Adrenal gland (tissue), 12 donors: ENCODE measurements around the gene SPTBN1. TPM values are rescaled to one million over a fixed set of nuclear protein-coding genes. Genes with fewer than 3 reads are reported as not detected.

Source experiments
- DNase-seq, 7 donors: peaks; one replicate each; pipeline ENCODE4 v3.0.0-alpha.2; 2019 to 2020
- H3K27ac ChIP-seq, 5 donors: fragments of 200-600 bp; sonication (generic) in 4 of 5; 1 replicate in 3 of 5; 2 replicates in 2 of 5; pipeline versions ENCODE4 v1.5.1 to v1.8.0; 2016 to 2020; ENCODE audit warnings: mild to moderate bottlenecking in 1 of 5
- H3K27me3 ChIP-seq: fragments of 200-600 bp; 2 replicates; pipeline ENCODE4 v1.8.0; 2021
- H3K36me3 ChIP-seq, 2 donors: fragments of 200-600 bp; replicated peaks in 1 of 2; 1 replicate in 1 of 2; 2 replicates in 1 of 2; pipeline versions ENCODE4 v1.5.1 to v1.8.0; 2018 to 2022
- H3K4me1 ChIP-seq, 2 donors: fragments of 200-600 bp; replicated peaks in 1 of 2; 1 replicate in 1 of 2; 2 replicates in 1 of 2; pipeline versions ENCODE4 v1.5.1 to v1.8.0; 2018 to 2021
- H3K4me3 ChIP-seq, 4 donors: fragments of 200-600 bp; sonication (generic) in 3 of 4; one replicate each; pipeline ENCODE4 v1.5.1; 2016 to 2018
- H3K9me3 ChIP-seq, 3 donors: fragments of 200-600 bp; sonication (generic) in 1 of 3; replicated peaks in 1 of 3; 1 replicate in 2 of 3; 2 replicates in 1 of 3; pipeline versions ENCODE4 v1.5.1 to v1.8.0; 2016 to 2021
- CTCF ChIP-seq, 6 experiments: fragments of 450-650 bp in 4 of 6; fragments of 200-600 bp in 2 of 6; sonication (generic) in 1 of 6; IDR thresholded peaks; 1 replicate in 5 of 6; 2 replicates in 1 of 6; pipeline versions ENCODE4 v1.5.1 to v1.8.0; 2016 to 2021; ENCODE audit warnings: antibody characterized with exemption in 6 of 6, mild to moderate bottlenecking in 2 of 6, moderate library complexity in 1 of 6
- POLR2A ChIP-seq, 2 donors: fragments of 450-650 bp; IDR thresholded peaks; one replicate each; pipeline ENCODE4 v1.6.1; 2017; ENCODE audit warnings: antibody characterized with exemption in 2 of 2, mild to moderate bottlenecking in 2 of 2, moderate library complexity in 1 of 2
- WGBS, 4 donors: extraction: QIAGEN DNeasy Blood & Tissue Kit in 2 of 4; methylation state at CpG; one replicate each; pipeline versions ENCODE4 v1.1.5 to v1.1.7; 2013 to 2017; 5-methylcytosine and 5-hydroxymethylcytosine counted together
- intact Hi-C, 2 donors: fragments of 100-400 bp; cut with DNase I; formaldehyde crosslinking; loops; one replicate each; pipeline versions ENCODE4 v1.14.1 to v1.15.0; 2022 to 2023
- polyA plus RNA-seq, 3 donors: library from polyadenylated mRNA; stranded (reverse); fragments of 200-250 nt in 2 of 3; fragments of 350-450 nt in 1 of 3; fragmentation: Illumina TruSeq in 1 of 3; extraction: RNeasy Lipid Tissue Mini Kit (QIAGEN cat#74804) in 1 of 3; gene quantifications; one replicate each; pipeline ENCODE4 v1.2.3, GENCODE V29; 2013 to 2014
- total RNA-seq, 9 donors: library from RNA; depleted of rRNA in 4 of 9; stranded (reverse); fragments of >200 nt in 4 of 9; fragments of 120-200 nt in 1 of 9; fragmentation: NEBNext Ultra II Directional in 1 of 9; extraction: Animal tissue kit (Norgen Biotek cat#: 25700) in 1 of 9; gene quantifications; one replicate each; pipeline versions ENCODE4 v1.1.0 to v1.2.4, GENCODE V29; 2013 to 2023
- donor health status: healthy with polysubstance abuse.
- donor health status: Bipolar disorder and iron deficiency.
- donor health status: DM: yes; HTN: yes; CAD: no.
- donor health status: DM: no; HTN: no; CAD: no.
- donor health status: DM: no; HTN: no; CAD: no.
- donor health status: DM: yes; HTN: yes; CAD: no.

The SPTBN1 gene
- total and polyA plus RNA-seq, 12 donors = 72.9 to 653 (median 493) TPM

- peaks cover 54 to 100% of the 10 kb centered on the region in 2 donors for H3K4me1 ChIP-seq
- no peak for DNase-seq
- no peaks in the 10 kb centered on the region for H3K27me3 ChIP-seq
Observed at GRCh38 chr2:54585136-54585733, 129.1 kb downstream of the SPTBN1 start.

GRCh38 chr2:54586062-54586461 lies 129.9 kb downstream of the SPTBN1 start:
- Histone ChIP-seq H3K36me3 (no peaks in the 10 kb centered on the region), H3K27ac (peak overlapping the region; percentile 65 to 85 (median 78)), H3K4me3 (peak overlapping the region in 1 of 4 donors; percentile 1), H3K4me1 (peaks cover 58 to 98% of the 10 kb centered on the region in 2 donors), H3K27me3 (no peaks in the 10 kb centered on the region), H3K9me3 (no peaks in the 10 kb centered on the region)
- intact Hi-C loops = no loop called here
- WGBS, 4 donors = 14 to 29% (median 22%) methylated on average over 7 of the region's 7 CpGs
- TF ChIP-seq POLR2A (IDR thresholded peaks at IDR 0.05) (peak in 1 of 2 donors; percentile 75), CTCF (IDR thresholded peaks at IDR 0.05) (no peak)
- DNase-seq = peak in 6 of 7 donors; percentile 65 to 81 (median 68)

More at GRCh38 chr2:54585136-54585733, 129.1 kb downstream of the SPTBN1 start:
- Histone ChIP-seq H3K4me3 (no peak overlapping the region), H3K27ac (peak overlapping the region; percentile 61 to 85 (median 76)), H3K9me3 (no peaks in the 10 kb centered on the region), H3K36me3 (no peaks in the 10 kb centered on the region)
- TF ChIP-seq CTCF (IDR thresholded peaks at IDR 0.05) (no peak), POLR2A (IDR thresholded peaks at IDR 0.05) (no peak)
- intact Hi-C loops = no loop called here

GRCh38 chr2:54586494-54586893 lies 130.4 kb downstream of the SPTBN1 start:
- Histone ChIP-seq H3K27ac (peak overlapping the region; percentile 7 to 81 (median 78)), H3K9me3 (no peaks in the 10 kb centered on the region), H3K27me3 (no peaks in the 10 kb centered on the region), H3K4me3 (peak overlapping the region in 1 of 4 donors; percentile 1), H3K4me1 (peaks cover 58 to 98% of the 10 kb centered on the region in 2 donors), H3K36me3 (no peaks in the 10 kb centered on the region)
- TF ChIP-seq POLR2A (IDR thresholded peaks at IDR 0.05) = no peak
- no peak for TF ChIP-seq CTCF (IDR thresholded peaks at IDR 0.05)
- WGBS, 4 donors = 32 to 42% (median 36%) methylated on average over 4 of the region's 4 CpGs
- intact Hi-C loops = no loop called here
- DNase-seq = no peak

GRCh38 chr2:54587171-54588016 lies 131.3 kb downstream of the SPTBN1 start:
- Histone ChIP-seq H3K27me3 (no peaks in the 10 kb centered on the region), H3K27ac (peak overlapping the region; percentile 39 to 81 (median 78)), H3K9me3 (no peaks in the 10 kb centered on the region), H3K4me1 (peaks cover 58 to 95% of the 10 kb centered on the region in 2 donors), H3K4me3 (no peak overlapping the region), H3K36me3 (no peaks in the 10 kb centered on the region)
- intact Hi-C loops = no loop called here
- WGBS, 4 donors = 64 to 77% (median 68%) methylated on average over 8 of the region's 8 CpGs
- no peak for TF ChIP-seq POLR2A (IDR thresholded peaks at IDR 0.05)
- TF ChIP-seq CTCF (IDR thresholded peaks at IDR 0.05) = no peak
- no peak for DNase-seq
